SU-DHL-6 (cell line): ENCODE data around the gene LRP1B.

ENCODE experiments used
- EZH2phosphoT487 ChIP-seq: fragments of 200-600 bp; sonication (generic), shearing (Covaris generic); conservative IDR thresholded peaks from 2 replicates; pipeline ENCODE4 v1.6.1; 2018; ENCODE audit warnings: mild to moderate bottlenecking, antibody characterized with exemption, low read length, moderate library complexity, mixed read lengths
- TF ChIP-seq, protein P1 (sequence below): fragments of 200-600 bp; sonication (generic); IDR thresholded peaks from one replicate; pipeline ENCODE4 v1.5.1; 2017; ENCODE audit warnings: antibody characterized with exemption, mild to moderate bottlenecking, low read length, moderate library complexity; ENCODE audit not compliant: insufficient read depth, poor library complexity, severe bottlenecking

DNA sequence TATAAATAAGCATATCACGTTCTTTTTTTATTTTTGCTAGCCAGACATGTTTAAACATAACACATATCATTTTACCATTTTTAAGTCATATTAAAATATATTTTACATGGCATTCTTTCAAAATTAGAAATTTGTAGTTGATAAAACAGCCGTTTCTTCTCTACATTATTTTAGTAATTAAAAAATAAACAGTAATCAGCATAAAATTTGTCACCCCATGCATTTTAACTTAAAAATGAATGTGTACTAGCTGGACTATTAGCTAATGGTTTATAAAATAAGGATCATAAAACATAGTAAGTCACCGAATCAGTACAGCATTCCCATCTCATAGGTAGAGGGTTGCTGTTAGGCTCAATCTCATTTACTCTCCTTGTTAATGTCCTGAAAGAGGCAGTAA is 433.8 kb downstream of the LRP1B start:
- TF ChIP-seq, protein P1, sequence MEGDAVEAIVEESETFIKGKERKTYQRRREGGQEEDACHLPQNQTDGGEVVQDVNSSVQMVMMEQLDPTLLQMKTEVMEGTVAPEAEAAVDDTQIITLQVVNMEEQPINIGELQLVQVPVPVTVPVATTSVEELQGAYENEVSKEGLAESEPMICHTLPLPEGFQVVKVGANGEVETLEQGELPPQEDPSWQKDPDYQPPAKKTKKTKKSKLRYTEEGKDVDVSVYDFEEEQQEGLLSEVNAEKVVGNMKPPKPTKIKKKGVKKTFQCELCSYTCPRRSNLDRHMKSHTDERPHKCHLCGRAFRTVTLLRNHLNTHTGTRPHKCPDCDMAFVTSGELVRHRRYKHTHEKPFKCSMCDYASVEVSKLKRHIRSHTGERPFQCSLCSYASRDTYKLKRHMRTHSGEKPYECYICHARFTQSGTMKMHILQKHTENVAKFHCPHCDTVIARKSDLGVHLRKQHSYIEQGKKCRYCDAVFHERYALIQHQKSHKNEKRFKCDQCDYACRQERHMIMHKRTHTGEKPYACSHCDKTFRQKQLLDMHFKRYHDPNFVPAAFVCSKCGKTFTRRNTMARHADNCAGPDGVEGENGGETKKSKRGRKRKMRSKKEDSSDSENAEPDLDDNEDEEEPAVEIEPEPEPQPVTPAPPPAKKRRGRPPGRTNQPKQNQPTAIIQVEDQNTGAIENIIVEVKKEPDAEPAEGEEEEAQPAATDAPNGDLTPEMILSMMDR, result no peak
- no peak for TF ChIP-seq EZH2phosphoT487
